Fibroblast of pulmonary artery (primary cell): ENCODE measurements around the gene SEMA5A.

ENCODE experiments used
- DNase-seq: peaks from one replicate; pipeline ENCODE4 v3.0.0-alpha.2; 2010; ENCODE audit warnings: low read depth
- H3K4me3 ChIP-seq: replicated peaks from 2 replicates; pipeline ENCODE4 v1.5.1; 2011; ENCODE audit warnings: low read depth, mild to moderate bottlenecking, control low read depth, low read length, moderate library complexity
- CTCF ChIP-seq: IDR thresholded peaks from 2 replicates; pipeline ENCODE4 v1.5.1; 2011; ENCODE audit warnings: mild to moderate bottlenecking, control low read depth, low read length, inconsistent platforms; ENCODE audit errors: missing control alignments

Gene SEMA5A

GRCh38 chr5:9529513-9529912 lies 16.4 kb downstream of the SEMA5A start:
- DNase-seq: no peak
- no peak for TF ChIP-seq CTCF
- no peak overlapping the region for H3K4me3 ChIP-seq

- no peak overlapping the region for H3K4me3 ChIP-seq
- no peak for DNase-seq
- no peak for TF ChIP-seq CTCF
Measured at GRCh38 chr5:9529041-9529480, 16.8 kb downstream of the SEMA5A start.

- H3K4me3 ChIP-seq: no peak overlapping the region
- no peak for TF ChIP-seq CTCF
- DNase-seq: no peak
Measured at GRCh38 chr5:9524941-9525340, 20.9 kb downstream of the SEMA5A start.

- peak; percentile 55 for DNase-seq
- H3K4me3 ChIP-seq: no peak overlapping the region
- no peak for TF ChIP-seq CTCF
Measured at GRCh38 chr5:9523090-9523823, 22.6 kb downstream of the SEMA5A start.

GRCh38 chr5:9519537-9519936 lies 26.3 kb downstream of the SEMA5A start:
- DNase-seq: peak; percentile 79
- no peak overlapping the region for H3K4me3 ChIP-seq
- no peak for TF ChIP-seq CTCF

GRCh38 chr5:9516591-9516990 lies 29.3 kb downstream of the SEMA5A start:
- no peak for DNase-seq
- no peak for TF ChIP-seq CTCF
- H3K4me3 ChIP-seq: no peak overlapping the region

GRCh38 chr5:9515436-9515835 lies 30.4 kb downstream of the SEMA5A start:
- TF ChIP-seq CTCF: no peak
- DNase-seq: no peak
- H3K4me3 ChIP-seq: no peak overlapping the region
